GM21447 (cell line): Measurements from ENCODE around the gene EGLN3.

Experiments used
- ATAC-seq: cut with Tn5 transposase; IDR thresholded peaks from one replicate; pipeline ENCODE4 v1.9.1; 2021; ENCODE audit not compliant: unreplicated experiment

EGLN3 gene

GRCh38 chr14:33876274-33876673 is 74.6 kb downstream of the EGLN3 start:
- no peak for ATAC-seq
